Measurements from ENCODE around the gene NKTR.

Gene NKTR

GRCh38 chr3:42651248-42652091 lies 51.0 kb downstream of the NKTR start:
- no peak for DNase-seq

DNA sequence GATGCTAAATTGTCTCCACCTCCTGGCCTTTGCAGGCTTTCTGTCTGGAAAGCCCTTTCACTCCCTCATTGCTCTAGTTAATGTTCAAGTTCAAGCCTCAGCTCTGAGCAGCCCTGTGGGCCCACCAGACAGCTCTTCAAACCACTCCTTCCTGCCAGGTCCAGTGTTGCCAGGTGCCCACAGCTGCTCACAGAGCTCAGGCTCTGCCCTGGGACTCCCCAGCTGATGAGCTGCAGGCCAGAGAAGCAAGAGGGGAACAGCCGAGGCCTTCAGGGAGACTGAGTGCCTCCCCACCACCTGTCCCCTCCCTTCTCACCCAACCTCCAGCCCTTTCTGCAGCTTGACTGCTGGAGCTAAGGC lies 51.7 kb downstream of the NKTR start:
- no peak for DNase-seq

- no peak for DNase-seq
Observed at GRCh38 chr3:42652611-42653302, 52.3 kb downstream of the NKTR start.

- no peak for DNase-seq
Observed at GRCh38 chr3:42653303-42653559, 52.7 kb downstream of the NKTR start.

DNA sequence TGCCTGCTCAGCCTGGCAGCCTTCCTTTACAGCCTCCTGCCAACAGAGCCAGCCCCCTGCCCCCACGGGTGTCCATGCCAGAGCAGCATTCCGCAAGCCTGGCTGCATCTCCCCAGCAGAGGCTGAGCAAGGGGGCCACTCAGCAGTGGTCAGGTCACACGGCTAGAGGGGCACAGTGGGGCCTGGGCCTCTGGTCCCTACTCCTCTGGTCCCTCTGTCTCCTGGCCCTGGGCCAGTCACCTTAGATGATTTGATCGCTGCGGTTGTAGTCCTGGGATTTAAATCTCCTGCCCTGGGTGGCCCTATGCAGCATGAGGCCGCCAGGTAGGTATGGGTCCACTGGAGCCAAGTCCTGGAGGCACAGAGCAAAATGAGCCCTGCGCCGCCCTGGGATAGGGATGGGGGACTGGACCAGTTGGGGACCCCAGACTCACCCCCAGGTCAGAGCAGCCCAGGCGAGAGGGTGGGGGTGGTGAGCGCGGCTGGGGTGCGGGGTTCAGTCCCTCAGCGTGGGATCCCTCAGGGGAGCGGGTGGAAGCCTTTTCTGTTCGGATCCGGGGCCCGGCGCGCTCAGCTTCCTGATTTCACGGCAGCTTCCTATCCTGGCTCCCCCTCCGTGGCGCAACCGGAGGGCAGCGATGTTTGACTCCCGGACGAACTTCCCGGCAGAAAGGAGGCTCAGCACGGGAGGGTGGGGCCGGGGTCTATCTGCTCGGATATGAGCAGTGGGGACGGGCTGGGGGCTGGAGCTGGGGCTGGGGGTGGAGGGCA lies 53.3 kb downstream of the NKTR start, which contains the start of gene ZBTB47:
TSS of gene ZBTB47 (plus strand) at position 138 of the 771 bp plus-strand sequence. CDS start 4,659 bp downstream, outside the sequence.
- DNase-seq: no peak

DNA sequence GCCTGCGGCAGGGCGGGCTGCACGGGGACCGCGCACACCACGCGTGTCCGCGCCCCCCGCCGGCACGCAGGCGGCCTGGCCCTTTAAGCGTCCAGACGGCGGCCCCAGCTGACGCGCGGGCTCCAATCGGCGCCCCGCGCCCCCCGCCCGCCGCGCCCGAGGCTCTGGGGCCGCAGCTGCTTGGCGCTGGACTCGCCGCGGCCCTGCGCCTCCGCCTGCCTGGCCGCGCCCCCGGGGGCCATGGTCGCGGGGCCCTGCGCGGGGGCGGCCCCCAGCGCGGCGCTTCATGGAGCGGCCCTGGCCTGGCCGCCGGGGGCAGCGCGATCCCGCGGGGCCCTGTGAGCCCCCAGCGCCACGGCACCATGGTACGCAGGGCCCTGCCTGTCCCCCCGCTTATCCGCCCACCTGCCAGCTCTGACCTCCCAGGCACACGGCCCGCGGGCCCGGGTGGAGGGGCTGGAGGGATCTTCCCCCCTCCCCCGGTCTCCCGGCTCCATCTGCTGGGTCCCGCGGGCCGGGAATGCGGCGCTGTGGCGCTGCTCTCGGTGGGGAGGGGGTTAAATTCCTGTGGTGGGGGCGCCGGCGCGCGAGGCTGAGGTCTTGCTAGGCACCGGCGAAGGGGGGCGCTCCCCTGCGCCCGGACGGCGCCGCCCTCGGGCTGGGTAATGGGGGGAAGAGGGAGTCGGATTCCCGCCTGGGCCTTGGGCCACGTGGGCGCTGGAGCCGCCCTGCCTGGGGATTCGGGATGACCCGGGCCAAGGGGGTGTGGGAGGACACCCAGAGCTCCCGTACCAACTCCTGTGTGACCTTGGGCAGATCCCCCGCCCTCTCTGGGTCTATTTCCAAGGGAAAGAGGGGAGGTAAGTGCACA lies 54.1 kb downstream of the NKTR start:
- no peak for DNase-seq

GRCh38 chr3:42655331-42655888 lies 54.9 kb downstream of the NKTR start:
- DNase-seq: no peak

DNA sequence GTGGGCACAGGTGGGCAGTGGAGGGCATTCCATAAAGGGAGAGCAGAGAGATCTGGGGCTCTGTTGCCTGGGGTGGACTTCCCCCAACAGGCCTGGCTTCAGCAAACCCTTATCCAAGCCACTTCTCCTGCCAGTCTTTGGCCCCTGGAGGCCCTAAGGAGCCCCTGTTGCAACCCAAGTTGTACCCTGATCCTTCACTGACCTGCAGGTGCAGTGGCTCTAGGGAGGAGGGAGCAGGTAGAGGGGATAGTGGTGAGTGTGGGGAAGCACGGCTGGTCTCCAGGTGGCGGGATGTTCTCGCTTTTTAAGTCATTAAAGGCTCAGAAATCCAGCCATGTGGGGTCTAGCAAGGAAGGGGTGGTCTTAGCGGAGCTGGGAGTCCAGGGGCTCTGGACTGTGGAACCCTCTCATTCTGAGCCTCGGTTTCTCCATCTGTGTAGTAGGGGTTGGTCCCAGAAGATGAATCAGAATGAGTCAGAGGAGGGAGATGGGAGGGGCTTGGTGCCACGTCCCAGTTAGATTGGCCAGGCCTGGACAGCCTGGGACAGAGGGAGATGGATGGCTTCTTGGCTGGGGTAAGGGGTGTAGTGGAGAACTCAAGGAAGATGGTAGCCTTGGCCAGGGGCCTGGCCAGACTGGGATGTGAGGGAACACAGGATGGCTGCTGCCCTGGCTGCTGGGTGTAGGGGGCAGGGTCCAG lies 55.6 kb downstream of the NKTR start:
- DNase-seq: no peak

DNA sequence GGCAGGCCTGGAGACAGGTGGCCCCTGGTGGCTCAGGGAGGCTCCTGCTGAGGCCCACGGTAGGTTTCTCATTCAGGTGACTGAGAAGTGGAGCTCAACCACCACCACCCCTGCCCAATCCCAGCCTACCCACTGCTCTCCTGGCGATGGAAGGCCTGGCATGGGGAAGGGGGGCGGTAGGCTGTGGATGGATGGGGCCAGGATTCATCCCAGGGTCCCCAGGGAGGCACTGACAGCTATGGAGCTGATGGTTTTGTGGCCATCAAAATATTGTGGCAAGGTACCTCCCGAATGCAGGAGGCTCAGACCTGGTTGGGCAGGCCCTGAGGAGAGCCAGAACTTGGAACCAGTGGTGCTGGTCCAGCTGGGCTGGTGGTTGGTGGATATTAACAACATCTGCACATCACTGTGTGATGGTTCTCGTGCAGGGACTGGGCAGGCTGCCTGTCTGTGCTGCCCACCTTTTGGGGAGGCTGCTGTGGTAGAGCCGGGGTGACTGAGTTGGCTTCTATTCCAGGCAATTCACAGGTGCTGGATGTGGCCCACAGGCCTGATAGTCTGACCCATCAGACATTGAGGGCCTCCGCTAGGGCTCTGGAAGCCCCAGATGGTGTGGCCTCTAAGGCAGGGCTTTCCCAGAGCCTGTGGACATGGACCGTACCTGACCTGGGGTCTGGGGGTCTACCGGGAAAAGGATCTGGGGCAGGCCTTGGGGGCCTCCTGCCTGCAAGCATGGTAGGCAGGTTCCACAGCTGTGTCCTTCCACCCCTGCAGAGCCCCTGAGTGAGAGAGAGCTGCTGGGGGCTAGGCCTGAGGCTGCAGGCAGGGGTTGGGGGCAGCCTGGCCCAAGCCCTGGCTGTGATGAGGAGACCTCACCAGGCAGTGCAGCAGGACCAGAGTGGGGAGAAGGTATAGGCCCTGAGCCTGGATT lies 56.5 kb downstream of the NKTR start:
- no peak for DNase-seq

- DNase-seq: no peak
Observed at GRCh38 chr3:42657675-42658074, 57.2 kb downstream of the NKTR start.

DNA sequence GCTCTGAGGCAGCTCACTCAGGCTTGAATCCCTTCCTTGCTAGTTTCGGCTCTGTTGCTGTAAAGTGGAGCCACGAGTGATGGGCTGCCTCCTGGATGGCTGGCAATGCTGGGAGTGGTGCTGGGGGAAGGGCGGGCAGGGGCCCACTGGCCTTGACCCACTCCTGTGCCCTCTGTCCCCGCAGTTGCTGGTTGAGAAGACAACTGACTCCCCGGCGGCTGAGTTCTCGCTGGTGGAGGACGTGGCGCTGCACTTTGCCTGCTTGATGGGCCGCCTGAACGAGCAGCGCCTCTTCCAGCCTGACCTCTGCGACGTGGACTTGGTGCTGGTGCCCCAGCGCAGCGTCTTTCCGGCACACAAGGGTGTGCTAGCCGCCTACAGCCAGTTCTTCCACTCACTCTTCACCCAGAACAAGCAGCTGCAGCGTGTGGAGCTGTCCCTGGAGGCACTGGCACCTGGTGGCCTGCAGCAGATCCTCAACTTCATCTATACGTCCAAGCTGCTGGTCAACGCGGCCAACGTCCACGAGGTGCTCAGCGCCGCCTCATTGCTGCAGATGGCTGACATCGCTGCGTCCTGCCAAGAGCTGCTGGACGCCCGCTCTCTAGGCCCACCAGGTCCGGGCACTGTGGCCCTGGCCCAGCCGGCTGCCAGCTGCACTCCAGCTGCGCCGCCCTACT lies 57.7 kb downstream of the NKTR start:
- DNase-seq: peak; percentile 23

- no peak for DNase-seq
Observed at GRCh38 chr3:42658771-42659390, 58.4 kb downstream of the NKTR start.

- DNase-seq: no peak
Observed at GRCh38 chr3:42659451-42660130, 59.1 kb downstream of the NKTR start.

DNA sequence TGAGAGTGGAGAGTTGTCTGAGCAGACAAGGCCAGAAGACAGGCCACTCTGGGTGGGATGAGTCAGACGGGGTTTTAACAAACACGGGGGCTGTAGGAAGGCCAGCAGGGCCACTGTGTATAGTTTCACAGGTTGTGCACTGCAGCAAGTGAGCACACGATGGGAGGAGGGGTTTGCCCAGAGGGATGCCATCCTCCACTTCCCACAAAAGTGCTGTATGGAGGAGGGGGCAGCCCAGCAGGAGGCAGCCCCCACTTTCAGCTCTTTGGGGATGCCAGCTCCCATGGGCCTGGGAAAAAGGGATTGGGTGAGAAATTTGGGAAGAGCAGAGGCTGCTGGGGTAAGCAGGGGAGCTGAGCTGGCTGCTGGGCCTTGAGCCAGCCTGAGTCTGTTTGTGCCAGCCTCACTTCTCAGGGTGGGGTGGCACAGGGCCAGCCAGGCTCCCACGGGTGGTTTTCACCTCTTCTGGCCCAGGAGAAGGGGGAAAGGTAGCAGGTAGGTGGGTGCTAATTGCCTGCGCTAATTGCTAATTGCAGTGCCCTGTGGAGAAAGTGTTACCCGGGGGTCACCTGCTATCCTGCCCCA lies 59.7 kb downstream of the NKTR start:
- no peak for DNase-seq

DNA sequence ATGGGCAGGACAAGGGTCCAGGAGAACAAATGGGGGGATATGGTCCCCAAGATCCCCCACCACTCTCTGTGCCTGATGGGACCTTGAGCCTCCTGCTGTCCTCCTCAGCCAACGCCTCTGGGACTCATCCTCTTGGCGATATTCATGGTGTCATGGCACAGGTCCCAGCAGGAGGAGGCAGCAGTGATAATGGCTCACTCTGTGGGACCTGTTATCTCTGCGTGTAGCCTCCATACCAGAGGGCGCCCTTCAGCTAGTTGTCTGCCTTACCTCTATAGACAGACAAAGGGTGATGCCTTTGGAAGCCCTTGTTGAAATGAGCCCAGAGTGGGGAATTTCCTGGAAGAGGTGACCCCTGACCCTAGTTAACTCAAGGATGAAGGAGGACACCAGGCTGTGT lies 60.4 kb downstream of the NKTR start:
- DNase-seq: peak; percentile 29

DNA sequence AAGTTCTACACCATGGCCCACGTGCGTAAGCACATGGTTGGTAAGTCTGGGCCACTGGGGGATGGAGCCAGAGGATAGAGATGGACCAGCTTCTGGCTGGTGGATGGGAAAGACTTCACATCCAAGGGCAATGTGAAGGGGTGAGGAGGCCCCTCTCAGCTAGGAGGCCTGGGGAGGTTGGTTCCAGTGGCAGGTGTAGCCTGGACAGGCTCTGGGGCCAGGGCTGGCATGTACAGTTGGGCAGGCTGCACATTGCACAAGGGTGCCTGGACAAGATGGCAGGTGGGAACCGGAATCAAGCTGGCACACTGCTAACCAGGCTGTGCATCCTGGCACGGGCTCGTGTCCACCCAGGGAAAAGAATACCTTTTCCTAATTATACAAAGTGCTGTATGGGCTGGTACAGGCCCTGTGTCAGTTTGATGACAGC lies 61.1 kb downstream of the NKTR start:
- no peak for DNase-seq

- no peak for DNase-seq
Observed at GRCh38 chr3:42662037-42662812, 61.7 kb downstream of the NKTR start.
